AG09319 (cell line): ENCODE data around the gene PSMD9.
"Not testable (repeated sequence)": the region's sequence is repeated elsewhere in the genome, so short reads cannot be mapped to it uniquely, and the experiment has no call there.

Source experiments
- DNase-seq: peaks from one replicate; pipeline ENCODE4 v3.0.0-alpha.2; 2010; ENCODE audit warnings: low read depth; ENCODE audit errors: extremely low read depth
- CTCF ChIP-seq: IDR thresholded peaks from 2 replicates; pipeline ENCODE4 v1.5.1; 2011; ENCODE audit warnings: low read depth, mild to moderate bottlenecking, inconsistent platforms, low read length, moderate library complexity

The PSMD9 gene

GRCh38 chr12:121849665-121850064 lies 38.9 kb upstream of the PSMD9 start:
- TF ChIP-seq CTCF = no peak
- no peak for DNase-seq

- DNase-seq = not testable (repeated sequence)
Observed at GRCh38 chr12:121852392-121852791, 36.2 kb upstream of the PSMD9 start.

- DNase-seq = no peak
- TF ChIP-seq CTCF = no peak
Observed at GRCh38 chr12:121857322-121858246, 31.0 kb upstream of the PSMD9 start.

GRCh38 chr12:121858318-121858661 lies 30.3 kb upstream of the PSMD9 start:
- TF ChIP-seq CTCF = no peak
- DNase-seq = no peak

GRCh38 chr12:121858662-121859572 lies 29.7 kb upstream of the PSMD9 start, which contains the start of gene HPD:
TSS of gene HPD (minus strand) at chr12:121858859. CDS start at chr12:121858823, 36 bp downstream.
- TF ChIP-seq CTCF = peak; percentile 4; the same call in 1 of the 2 replicates
- DNase-seq = peak; percentile 64

GRCh38 chr12:121860257-121860656 lies 28.3 kb upstream of the PSMD9 start:
- TF ChIP-seq CTCF = no peak
- no peak for DNase-seq

- DNase-seq = not testable (repeated sequence)
Observed at GRCh38 chr12:121860699-121861098, 27.9 kb upstream of the PSMD9 start.

GRCh38 chr12:121861636-121862254 lies 26.8 kb upstream of the PSMD9 start:
- TF ChIP-seq CTCF = no peak
- no peak for DNase-seq
